HCT116 (cell line): ENCODE results near the gene KCNK4. TPM values are rescaled to one million over a fixed set of nuclear protein-coding genes. Genes with fewer than 3 reads are reported as not detected.

Experiments used
- ATAC-seq: fragments of 200-7000 bp; cut with Tn5 transposase; 2 replicates; pipeline ENCODE4 v1.9.1; 2020; ENCODE audit warnings: mild to moderate bottlenecking, moderate library complexity
- BruUV-seq: library from RNA; stranded (reverse); fragments of 400-500 nt; replicated peaks from 2 replicates; lab custom pipeline; 2021; lab: Mats Ljungman, UMichigan
- CTCF ChIA-PET: fragments of 300-600 bp; sonication (Branson Sonifier 250); formaldehyde crosslinking; loops from one replicate; lab custom pipeline; 2021; ENCODE audit warnings: antibody characterized with exemption; lab: Charles Lee
- POLR2A ChIA-PET: fragments of 300-600, 350-600 bp; sonication (Branson Sonifier 250); formaldehyde crosslinking; loops from one replicate; lab custom pipeline; 2021; ENCODE audit warnings: antibody characterized with exemption; lab: Charles Lee
- RAD21 ChIA-PET, 2 experiments: fragments of 300-600 bp; sonication (Branson Sonifier 250); formaldehyde crosslinking; loops; one replicate each; lab custom pipeline; 2023; ENCODE audit warnings: low total read pairs in 2 of 2; ENCODE audit not compliant: uncharacterized antibody in 2 of 2, unreplicated experiment in 2 of 2, low non-redundant PET in 1 of 2; lab: Charles Lee
- DNase-seq: peaks from one replicate; pipeline ENCODE4 v3.0.0-alpha.2; 2010; ENCODE audit warnings: low read depth, low spot score
- H2AFZ ChIP-seq: fragments of 200-600 bp; shearing (Covaris generic), sonication (generic); 2 replicates; pipeline ENCODE4 v1.6.1; 2017; ENCODE audit warnings: low read depth, mixed run types, mixed read lengths, antibody characterized with exemption, low read length; ENCODE audit not compliant: poor library complexity, severe bottlenecking
- H3K27ac ChIP-seq: 2 replicates; pipeline ENCODE4 v1.5.1; 2012; ENCODE audit warnings: low read depth, low read length
- H3K27me3 ChIP-seq: fragments of 200-600 bp; sonication (generic); 2 replicates; pipeline ENCODE4 v1.6.1; 2016; ENCODE audit warnings: mixed run types, low read length, mixed read lengths; ENCODE audit not compliant: insufficient read depth
- H3K36me3 ChIP-seq, 2 experiments: fragments of 200-500 bp in 1 of 2; fragments of 200-600 bp in 1 of 2; sonication (Bioruptor generic) in 1 of 2; sonication (generic) in 1 of 2; 2 replicates each; pipeline versions ENCODE4 v1.5.1 to v1.6.1; 2014 to 2016; ENCODE audit warnings: low read length in 2 of 2, inconsistent platforms in 1 of 2, mixed read lengths in 1 of 2, mixed run types in 1 of 2; ENCODE audit not compliant: insufficient read depth in 2 of 2, control insufficient read depth in 1 of 2
- H3K4me1 ChIP-seq, 2 experiments: fragments of 200-600 bp in 1 of 2; sonication (generic) in 1 of 2; 2 replicates each; pipeline versions ENCODE4 v1.5.1 to v1.6.1; 2012 to 2017; ENCODE audit warnings: low read length in 2 of 2, inconsistent platforms in 1 of 2, mild to moderate bottlenecking in 1 of 2, mixed read lengths in 1 of 2, mixed run types in 1 of 2, moderate library complexity in 1 of 2; ENCODE audit not compliant: insufficient read depth in 2 of 2, control insufficient read depth in 1 of 2
- H3K4me2 ChIP-seq: fragments of 200-600 bp; sonication (generic); 2 replicates; pipeline ENCODE4 v1.6.1; 2017; ENCODE audit warnings: mixed run types, low read length, mixed read lengths
- H3K4me3 ChIP-seq, 2 experiments: fragments of 200-600 bp in 1 of 2; sonication (generic) in 1 of 2; replicated peaks in 1 of 2; 2 replicates each; pipeline ENCODE4 v1.5.1; 2011 to 2016; ENCODE audit warnings: low read length in 2 of 2, control low read depth in 1 of 2, low read depth in 1 of 2, mild to moderate bottlenecking in 1 of 2, mixed read lengths in 1 of 2, mixed run types in 1 of 2
- H3K79me2 ChIP-seq: fragments of 200-600 bp; sonication (generic); 2 replicates; pipeline ENCODE4 v1.6.1; 2017; ENCODE audit warnings: mild to moderate bottlenecking, mixed run types, low read length, moderate library complexity, mixed read lengths; ENCODE audit not compliant: insufficient read depth
- H3K9ac ChIP-seq: fragments of 200-600 bp; sonication (generic); 2 replicates; pipeline ENCODE4 v1.6.1; 2016; ENCODE audit warnings: low read length, mixed read lengths
- H3K9me2 ChIP-seq: fragments of 200-600 bp; sonication (generic), shearing (Covaris generic); 2 replicates; pipeline ENCODE4 v1.6.1; 2017; ENCODE audit warnings: mixed run types, mild to moderate bottlenecking, moderate library complexity; ENCODE audit not compliant: insufficient read depth
- H3K9me3 ChIP-seq, 2 experiments: fragments of 200-500 bp in 1 of 2; fragments of 200-600 bp in 1 of 2; sonication (Bioruptor generic) in 1 of 2; sonication (generic) in 1 of 2; 2 replicates each; pipeline ENCODE4 v1.6.1; 2014 to 2017; ENCODE audit warnings: low read length in 2 of 2, mixed read lengths in 2 of 2, inconsistent platforms in 1 of 2, low read depth in 1 of 2, mild to moderate bottlenecking in 1 of 2, mixed run types in 1 of 2, moderate library complexity in 1 of 2; ENCODE audit not compliant: control insufficient read depth in 1 of 2, insufficient read depth in 1 of 2
- H4K20me1 ChIP-seq: fragments of 200-600 bp; sonication (generic), shearing (Covaris generic); 2 replicates; pipeline ENCODE4 v1.6.1; 2017; ENCODE audit warnings: mixed run types, mild to moderate bottlenecking, moderate library complexity; ENCODE audit not compliant: insufficient read depth
- CEBPB ChIP-seq: IDR thresholded peaks from 2 replicates; pipeline ENCODE4 v1.6.1; 2012; ENCODE audit warnings: low read depth
- EZH2 ChIP-seq: fragments of 200-600 bp; sonication (generic); IDR thresholded peaks from 2 replicates; pipeline ENCODE4 v1.6.1; 2017; ENCODE audit warnings: antibody characterized with exemption, mixed run types
- EZH2phosphoT487 ChIP-seq: fragments of 200-600 bp; IDR thresholded peaks from 2 replicates; pipeline ENCODE4 v1.6.1; 2018; ENCODE audit warnings: antibody characterized with exemption, borderline replicate concordance
- FOSL1 ChIP-seq: IDR thresholded peaks from 2 replicates; pipeline ENCODE4 v1.6.1; 2012; ENCODE audit warnings: low read depth
- JUND ChIP-seq: IDR thresholded peaks from 2 replicates; pipeline ENCODE4 v1.6.1; 2012
- MAX ChIP-seq: IDR thresholded peaks from 2 replicates; pipeline ENCODE4 v1.6.1; 2012
- POLR2A ChIP-seq: IDR thresholded peaks from 2 replicates; pipeline ENCODE4 v1.7.0; 2011; ENCODE audit warnings: borderline replicate concordance; ENCODE audit not compliant: insufficient read depth, insufficient read length; ENCODE audit errors: extremely low read depth
- POLR2AphosphoS5 ChIP-seq: IDR thresholded peaks from 2 replicates; pipeline ENCODE4 v1.6.1; 2011; ENCODE audit warnings: mild to moderate bottlenecking, low read depth, low read length, moderate library complexity
- RAD21 ChIP-seq: IDR thresholded peaks from 2 replicates; pipeline ENCODE4 v1.6.1; 2012; ENCODE audit warnings: low read depth, mild to moderate bottlenecking
- REST ChIP-seq: IDR thresholded peaks from 2 replicates; pipeline ENCODE4 v1.6.1; 2012; ENCODE audit warnings: low read depth
- SIN3A ChIP-seq: IDR thresholded peaks from 2 replicates; pipeline ENCODE4 v1.6.1; 2012; ENCODE audit warnings: low read depth
- ZNF274 ChIP-seq: fragments of 200-500 bp; sonication (Bioruptor generic); IDR thresholded peaks from 2 replicates; pipeline ENCODE4 v1.6.1; 2014; ENCODE audit warnings: mild to moderate bottlenecking, low read depth, low read length, inconsistent platforms
- intact Hi-C: fragments of 100-400 bp; cut with micrococcal nuclease; formaldehyde crosslinking; loops from 2 replicates; pipeline ENCODE4 v1.10.0; 2022
- total RNA-seq: library from RNA; stranded (reverse); gene quantifications from one replicate; pipeline ENCODE4 v1.2.1, GENCODE V29; 2021; ENCODE audit not compliant: unreplicated experiment
- TF ChIP-seq, protein P1 (sequence below), 3 experiments: fragments of 200-600 bp in 1 of 3; sonication (generic) in 1 of 3; IDR thresholded peaks in 2 of 3; conservative IDR thresholded peaks in 1 of 3; 2 replicates each; pipeline ENCODE4 v1.5.1; 2012 to 2017; ENCODE audit warnings: low read depth in 2 of 3, low read length in 2 of 3, antibody characterized with exemption in 1 of 3, borderline replicate concordance in 1 of 3, control low read depth in 1 of 3, mild to moderate bottlenecking in 1 of 3, mixed read lengths in 1 of 3, mixed run types in 1 of 3, moderate library complexity in 1 of 3; ENCODE audit not compliant: insufficient read depth in 1 of 3
- TF ChIP-seq, protein P2 (sequence below): IDR thresholded peaks from 2 replicates; pipeline ENCODE4 v1.6.1; 2011; ENCODE audit warnings: mild to moderate bottlenecking, low read length, moderate library complexity; ENCODE audit not compliant: insufficient replicate concordance; ENCODE audit errors: extremely low read depth
- TF ChIP-seq, protein P3 (sequence below): IDR thresholded peaks from 2 replicates; pipeline ENCODE4 v1.6.1; 2012

The KCNK4 gene
- total RNA-seq, 1 experiment from 2014 or later, result not detected

DNA sequence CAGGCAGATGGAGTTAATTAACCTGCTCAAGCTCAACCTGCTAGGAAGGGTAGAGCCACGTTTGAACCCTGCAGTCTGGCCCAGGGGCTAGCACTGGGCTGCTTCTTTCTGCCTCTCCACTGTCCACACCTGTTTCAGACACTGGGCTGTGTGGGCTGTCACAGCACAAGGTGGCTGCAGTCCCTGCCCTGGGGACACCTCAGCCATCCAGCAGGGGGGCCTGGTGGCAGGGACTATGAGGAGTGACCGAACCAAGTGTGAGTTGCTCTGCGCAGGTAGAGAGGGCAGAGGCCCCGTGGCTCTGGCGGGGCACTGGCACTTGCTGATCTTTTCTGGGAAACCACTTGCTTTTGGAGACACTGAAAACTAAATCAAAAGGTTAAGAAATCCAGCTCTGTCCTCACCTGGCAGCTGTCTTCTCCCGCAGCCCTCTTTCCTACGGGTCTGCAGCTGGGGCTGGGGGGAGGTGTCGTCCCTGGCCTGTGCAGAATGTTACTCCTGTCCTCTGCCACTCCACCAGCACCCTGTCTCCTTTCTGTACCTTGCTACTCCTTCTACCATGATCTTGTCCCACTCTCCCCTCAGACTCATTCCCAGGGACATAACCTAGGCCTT, 12.4 kb upstream of the KCNK4 start:
- ChIA-PET RAD21 (no interaction called here), CTCF (interaction anchor here (1.6 kb wide), 1 partner anchor 22 kb away, joined by 4 read pairs; no protein-coding TSS in a partner anchor), POLR2A (interaction anchor here (0.8 kb wide), 1 partner anchor 24 kb away, joined by 3 read pairs; no protein-coding TSS in a partner anchor)
- Histone ChIP-seq H2AFZ (no peak overlapping the region), H3K9ac (no peak overlapping the region), H3K4me3 (no peak overlapping the region), H3K27me3 (no peaks in the 10 kb centered on the region), H3K36me3 (no peaks in the 10 kb centered on the region; a peak in 1 of 4 replicates), H3K4me2 (no peak overlapping the region), H3K4me1 (peaks cover 5% of the 10 kb centered on the region in 2 experiments; a peak in 2 of 4 replicates), H3K27ac (no peak overlapping the region), H3K79me2 (no peaks in the 10 kb centered on the region), H3K9me3 (no peaks in the 10 kb centered on the region), H4K20me1 (no peaks in the 10 kb centered on the region), H3K9me2 (no peaks in the 10 kb centered on the region)
- TF ChIP-seq POLR2AphosphoS5 (no peak), MAX (no peak), EZH2phosphoT487 (no peak), SIN3A (no peak), ZNF274 (no peak), REST (no peak), RAD21 (no peak), EZH2 (no peak), FOSL1 (no peak), JUND (no peak), POLR2A (no peak), CEBPB (no peak)
- TF ChIP-seq, protein P1, sequence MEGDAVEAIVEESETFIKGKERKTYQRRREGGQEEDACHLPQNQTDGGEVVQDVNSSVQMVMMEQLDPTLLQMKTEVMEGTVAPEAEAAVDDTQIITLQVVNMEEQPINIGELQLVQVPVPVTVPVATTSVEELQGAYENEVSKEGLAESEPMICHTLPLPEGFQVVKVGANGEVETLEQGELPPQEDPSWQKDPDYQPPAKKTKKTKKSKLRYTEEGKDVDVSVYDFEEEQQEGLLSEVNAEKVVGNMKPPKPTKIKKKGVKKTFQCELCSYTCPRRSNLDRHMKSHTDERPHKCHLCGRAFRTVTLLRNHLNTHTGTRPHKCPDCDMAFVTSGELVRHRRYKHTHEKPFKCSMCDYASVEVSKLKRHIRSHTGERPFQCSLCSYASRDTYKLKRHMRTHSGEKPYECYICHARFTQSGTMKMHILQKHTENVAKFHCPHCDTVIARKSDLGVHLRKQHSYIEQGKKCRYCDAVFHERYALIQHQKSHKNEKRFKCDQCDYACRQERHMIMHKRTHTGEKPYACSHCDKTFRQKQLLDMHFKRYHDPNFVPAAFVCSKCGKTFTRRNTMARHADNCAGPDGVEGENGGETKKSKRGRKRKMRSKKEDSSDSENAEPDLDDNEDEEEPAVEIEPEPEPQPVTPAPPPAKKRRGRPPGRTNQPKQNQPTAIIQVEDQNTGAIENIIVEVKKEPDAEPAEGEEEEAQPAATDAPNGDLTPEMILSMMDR (IDR thresholded peaks at IDR 0.05 in 2 of 3, conservative IDR thresholded peaks at IDR 0.05 in 1 of 3; ENCODE audit: borderline replicate concordance in 1 of 3, insufficient read depth in 1 of 3, low read depth in 2 of 3, low read length in 2 of 3), result no peak
- TF ChIP-seq, protein P2, sequence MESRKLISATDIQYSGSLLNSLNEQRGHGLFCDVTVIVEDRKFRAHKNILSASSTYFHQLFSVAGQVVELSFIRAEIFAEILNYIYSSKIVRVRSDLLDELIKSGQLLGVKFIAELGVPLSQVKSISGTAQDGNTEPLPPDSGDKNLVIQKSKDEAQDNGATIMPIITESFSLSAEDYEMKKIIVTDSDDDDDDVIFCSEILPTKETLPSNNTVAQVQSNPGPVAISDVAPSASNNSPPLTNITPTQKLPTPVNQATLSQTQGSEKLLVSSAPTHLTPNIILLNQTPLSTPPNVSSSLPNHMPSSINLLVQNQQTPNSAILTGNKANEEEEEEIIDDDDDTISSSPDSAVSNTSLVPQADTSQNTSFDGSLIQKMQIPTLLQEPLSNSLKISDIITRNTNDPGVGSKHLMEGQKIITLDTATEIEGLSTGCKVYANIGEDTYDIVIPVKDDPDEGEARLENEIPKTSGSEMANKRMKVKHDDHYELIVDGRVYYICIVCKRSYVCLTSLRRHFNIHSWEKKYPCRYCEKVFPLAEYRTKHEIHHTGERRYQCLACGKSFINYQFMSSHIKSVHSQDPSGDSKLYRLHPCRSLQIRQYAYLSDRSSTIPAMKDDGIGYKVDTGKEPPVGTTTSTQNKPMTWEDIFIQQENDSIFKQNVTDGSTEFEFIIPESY, result no peak
- TF ChIP-seq, protein P3, sequence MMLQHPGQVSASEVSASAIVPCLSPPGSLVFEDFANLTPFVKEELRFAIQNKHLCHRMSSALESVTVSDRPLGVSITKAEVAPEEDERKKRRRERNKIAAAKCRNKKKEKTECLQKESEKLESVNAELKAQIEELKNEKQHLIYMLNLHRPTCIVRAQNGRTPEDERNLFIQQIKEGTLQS, result no peak
- ATAC-seq (no peak), DNase-seq (no peak)
- BruUV-seq, result no TSS peak
- intact Hi-C loops, result no loop called here
